Adrenal gland (tissue), 12 donors: Measurements from ENCODE around the gene CDH3. TPM values are rescaled to one million over a fixed set of nuclear protein-coding genes. Genes with fewer than 3 reads are reported as not detected.

Experiments
- DNase-seq, 7 donors: peaks; one replicate each; pipeline ENCODE4 v3.0.0-alpha.2; 2019 to 2020
- H3K27ac ChIP-seq, 5 donors: fragments of 200-600 bp; sonication (generic) in 4 of 5; 1 replicate in 3 of 5; 2 replicates in 2 of 5; pipeline versions ENCODE4 v1.5.1 to v1.8.0; 2016 to 2020; ENCODE audit warnings: mild to moderate bottlenecking in 1 of 5
- H3K27me3 ChIP-seq: fragments of 200-600 bp; 2 replicates; pipeline ENCODE4 v1.8.0; 2021
- H3K36me3 ChIP-seq, 2 donors: fragments of 200-600 bp; replicated peaks in 1 of 2; 1 replicate in 1 of 2; 2 replicates in 1 of 2; pipeline versions ENCODE4 v1.5.1 to v1.8.0; 2018 to 2022
- H3K4me1 ChIP-seq, 2 donors: fragments of 200-600 bp; replicated peaks in 1 of 2; 1 replicate in 1 of 2; 2 replicates in 1 of 2; pipeline versions ENCODE4 v1.5.1 to v1.8.0; 2018 to 2021
- H3K4me3 ChIP-seq, 4 donors: fragments of 200-600 bp; sonication (generic) in 3 of 4; one replicate each; pipeline ENCODE4 v1.5.1; 2016 to 2018
- H3K9me3 ChIP-seq, 3 donors: fragments of 200-600 bp; sonication (generic) in 1 of 3; replicated peaks in 1 of 3; 1 replicate in 2 of 3; 2 replicates in 1 of 3; pipeline versions ENCODE4 v1.5.1 to v1.8.0; 2016 to 2021
- CTCF ChIP-seq, 6 experiments: fragments of 450-650 bp in 4 of 6; fragments of 200-600 bp in 2 of 6; sonication (generic) in 1 of 6; IDR thresholded peaks; 1 replicate in 5 of 6; 2 replicates in 1 of 6; pipeline versions ENCODE4 v1.5.1 to v1.8.0; 2016 to 2021; ENCODE audit warnings: antibody characterized with exemption in 6 of 6, mild to moderate bottlenecking in 2 of 6, moderate library complexity in 1 of 6
- POLR2A ChIP-seq, 2 donors: fragments of 450-650 bp; IDR thresholded peaks; one replicate each; pipeline ENCODE4 v1.6.1; 2017; ENCODE audit warnings: antibody characterized with exemption in 2 of 2, mild to moderate bottlenecking in 2 of 2, moderate library complexity in 1 of 2
- WGBS, 4 donors: extraction: QIAGEN DNeasy Blood & Tissue Kit in 2 of 4; methylation state at CpG; one replicate each; pipeline versions ENCODE4 v1.1.5 to v1.1.7; 2013 to 2017; 5-methylcytosine and 5-hydroxymethylcytosine counted together
- intact Hi-C, 2 donors: fragments of 100-400 bp; cut with DNase I; formaldehyde crosslinking; loops; one replicate each; pipeline versions ENCODE4 v1.14.1 to v1.15.0; 2022 to 2023
- polyA plus RNA-seq, 3 donors: library from polyadenylated mRNA; stranded (reverse); fragments of 200-250 nt in 2 of 3; fragments of 350-450 nt in 1 of 3; fragmentation: Illumina TruSeq in 1 of 3; extraction: RNeasy Lipid Tissue Mini Kit (QIAGEN cat#74804) in 1 of 3; gene quantifications; one replicate each; pipeline ENCODE4 v1.2.3, GENCODE V29; 2013 to 2014
- total RNA-seq, 9 donors: library from RNA; depleted of rRNA in 4 of 9; stranded (reverse); fragments of >200 nt in 4 of 9; fragments of 120-200 nt in 1 of 9; fragmentation: NEBNext Ultra II Directional in 1 of 9; extraction: Animal tissue kit (Norgen Biotek cat#: 25700) in 1 of 9; gene quantifications; one replicate each; pipeline versions ENCODE4 v1.1.0 to v1.2.4, GENCODE V29; 2013 to 2023
- donor health status: healthy with polysubstance abuse.
- donor health status: Bipolar disorder and iron deficiency.
- donor health status: DM: yes; HTN: yes; CAD: no.
- donor health status: DM: no; HTN: no; CAD: no.
- donor health status: DM: no; HTN: no; CAD: no.
- donor health status: DM: yes; HTN: yes; CAD: no.

The CDH3 gene
- total and polyA plus RNA-seq, 12 donors, result 0.16 to 3.3 (median 1.0) TPM; not detected in 1

DNA sequence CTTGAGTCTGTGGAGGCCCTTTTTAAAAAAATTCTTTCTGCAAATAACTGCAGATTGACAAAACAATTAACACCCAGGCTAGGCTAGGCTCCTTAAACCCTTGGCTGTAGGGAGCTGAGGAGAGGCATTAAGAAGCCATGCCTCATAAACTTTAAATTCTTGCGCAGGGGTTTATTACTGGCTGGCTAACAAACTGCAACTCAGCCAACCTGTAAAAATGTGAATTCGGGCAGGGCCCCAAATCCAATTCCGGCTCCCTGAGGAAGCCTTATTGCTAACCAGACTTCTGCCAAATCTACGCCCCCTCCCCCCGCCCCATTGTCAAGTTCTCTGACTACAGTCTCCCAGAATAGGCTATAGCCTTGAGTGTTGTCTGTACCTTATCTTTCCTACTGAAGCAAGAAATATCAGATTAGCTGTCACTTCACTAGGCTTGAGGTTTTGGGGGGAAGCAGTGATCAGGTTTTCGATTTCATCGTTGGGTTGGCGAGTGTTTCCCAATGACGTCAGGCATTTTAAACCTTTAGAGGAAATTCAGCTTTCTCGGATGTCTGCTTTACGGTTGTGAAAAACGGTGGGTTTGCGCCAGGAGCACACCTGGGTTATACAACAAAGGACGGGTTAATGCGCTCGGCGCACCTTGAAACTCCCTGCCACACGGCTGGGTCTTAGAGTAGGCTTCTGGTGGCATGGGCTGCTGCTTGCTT, 2.0 kb downstream of the CDH3 start:
- Histone ChIP-seq H3K9me3 (no peaks in the 10 kb centered on the region), H3K36me3 (no peaks in the 10 kb centered on the region), H3K27ac (no peak overlapping the region), H3K4me3 (no peak overlapping the region), H3K27me3 (peaks cover 46% of the 10 kb centered on the region), H3K4me1 (peaks cover 0 to 7% of the 10 kb centered on the region in 2 donors)
- intact Hi-C loops, result no loop called here
- 67 to 78% (median 70%) methylated on average over 18 of the region's 18 CpGs for WGBS, 4 donors
- no peak for DNase-seq
- TF ChIP-seq POLR2A (IDR thresholded peaks at IDR 0.05), result no peak
- TF ChIP-seq CTCF (IDR thresholded peaks at IDR 0.05), result no peak

DNA sequence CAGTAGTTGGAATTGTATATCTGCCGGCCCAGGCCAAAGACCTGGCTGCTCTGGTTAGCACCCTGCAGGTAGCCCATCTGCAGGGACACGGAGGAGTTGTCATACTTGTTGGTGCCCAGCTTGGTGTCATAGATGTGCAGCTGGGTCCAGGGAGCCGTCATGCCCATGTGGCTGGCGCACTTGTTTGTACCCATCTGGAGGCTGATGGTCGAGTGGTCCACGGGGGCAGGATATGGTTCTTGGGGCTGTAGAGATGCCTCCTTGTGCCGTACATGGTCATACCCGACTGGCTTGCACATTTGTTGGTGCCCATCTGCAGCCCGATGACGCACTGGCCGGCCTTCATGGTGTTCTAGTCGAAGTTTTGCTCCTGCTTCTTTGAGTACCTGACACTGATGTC, 6.0 kb downstream of the CDH3 start:
- no peaks in the 10 kb centered on the region for H3K4me1 ChIP-seq
- no peak overlapping the region for H3K27ac ChIP-seq
- no peak for DNase-seq
- peaks cover 16% of the 10 kb centered on the region for H3K27me3 ChIP-seq
- TF ChIP-seq CTCF (IDR thresholded peaks at IDR 0.05), result no peak
- TF ChIP-seq POLR2A (IDR thresholded peaks at IDR 0.05), result no peak
- intact Hi-C loops, result no loop called here
- H3K36me3 ChIP-seq, result no peaks in the 10 kb centered on the region
- WGBS, 4 donors, result 88 to 98% (median 94%) methylated on average over 4 to 12 of the region's 12 CpGs
- no peak overlapping the region for H3K4me3 ChIP-seq
- H3K9me3 ChIP-seq, result no peaks in the 10 kb centered on the region

DNA sequence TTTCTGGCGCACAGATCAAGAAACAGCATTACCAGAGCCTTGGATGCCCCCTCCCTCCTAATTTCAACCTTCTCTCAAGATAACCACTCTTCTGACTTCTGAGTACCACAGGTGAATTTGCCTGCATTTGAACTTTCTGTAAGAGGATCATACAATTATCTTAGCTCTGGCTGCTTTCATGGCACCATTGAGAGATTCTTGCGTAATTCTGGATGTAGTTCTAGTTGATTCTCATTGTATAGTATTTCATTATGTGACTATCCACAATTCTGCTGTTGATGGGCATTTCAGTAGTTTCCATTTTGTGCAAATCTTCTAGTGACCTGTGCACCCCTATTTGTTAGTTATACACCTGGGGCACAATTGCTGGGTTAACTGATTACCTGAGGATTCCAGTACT, 7.5 kb downstream of the CDH3 start:
- TF ChIP-seq CTCF (IDR thresholded peaks at IDR 0.05), result no peak
- TF ChIP-seq POLR2A (IDR thresholded peaks at IDR 0.05), result no peak
- DNase-seq, result no peak
- intact Hi-C loops, result no loop called here

DNA sequence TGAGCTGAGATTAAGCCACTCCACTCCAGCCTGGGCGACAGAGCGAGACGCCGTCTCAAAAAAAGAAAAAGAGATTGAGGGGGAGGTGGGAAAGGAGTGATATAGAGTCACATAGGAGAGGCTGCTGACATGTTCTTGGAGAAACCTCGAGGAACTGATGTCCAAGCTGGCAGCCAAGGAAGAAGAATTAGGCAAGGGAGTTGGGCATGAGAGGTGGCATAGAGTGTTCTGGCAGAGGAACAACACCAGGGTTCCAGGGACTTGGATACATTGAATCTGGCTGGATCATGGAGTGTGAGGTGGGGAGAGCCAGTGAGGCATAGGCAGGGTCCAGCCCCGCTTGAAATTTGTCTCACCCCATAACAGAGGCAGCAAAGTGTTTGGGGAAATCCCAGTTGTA, 10.7 kb downstream of the CDH3 start:
- H3K27me3 ChIP-seq, result peaks cover 4% of the 10 kb centered on the region
- WGBS, 4 donors, result 65 to 78% (median 77%) methylated on average over 5 to 6 of the region's 6 CpGs
- DNase-seq, result no peak

More for the DNA sequence above, 7.5 kb downstream of the CDH3 start:
- H3K4me3 ChIP-seq, result no peak overlapping the region
- no peak overlapping the region for H3K27ac ChIP-seq
- WGBS, 4 donors, result 90 to 95% (median 93%) methylated on average over 2 of the region's 2 CpGs
- H3K4me1 ChIP-seq, result no peaks in the 10 kb centered on the region
- no peaks in the 10 kb centered on the region for H3K36me3 ChIP-seq
- peaks cover 8% of the 10 kb centered on the region for H3K27me3 ChIP-seq
- H3K9me3 ChIP-seq, result no peaks in the 10 kb centered on the region

More for the DNA sequence above, 10.7 kb downstream of the CDH3 start:
- Histone ChIP-seq H3K9me3 (no peaks in the 10 kb centered on the region), H3K27ac (no peak overlapping the region), H3K4me3 (no peak overlapping the region), H3K4me1 (no peaks in the 10 kb centered on the region), H3K36me3 (no peaks in the 10 kb centered on the region)
- intact Hi-C loops, result no loop called here
- no peak for TF ChIP-seq POLR2A (IDR thresholded peaks at IDR 0.05)
- TF ChIP-seq CTCF (IDR thresholded peaks at IDR 0.05), result no peak
